IMR-90 (cell line): ENCODE results near the gene CLMP. TPM values are rescaled to one million over a fixed set of nuclear protein-coding genes. Genes with fewer than 3 reads are reported as not detected.

Source experiments
- ATAC-seq: fragments of 200-7000 bp; cut with Tn5 transposase; 2 replicates; pipeline ENCODE4 v1.9.1; 2020; ENCODE audit warnings: low read depth, mild to moderate bottlenecking, moderate library complexity
- BruUV-seq: library from RNA; stranded (reverse); fragments of 400-500 nt; replicated peaks from 2 replicates; lab custom pipeline; 2021; lab: Mats Ljungman, UMichigan
- CTCF ChIA-PET: fragments of 300-600 bp; formaldehyde crosslinking; extraction: SDS; loops from one replicate; lab custom pipeline; 2021; ENCODE audit warnings: antibody characterized with exemption; lab: Yijun Ruan, JAX
- POLR2A ChIA-PET: fragments of 300-600 bp; sonication (Branson Sonifier 250); formaldehyde crosslinking; loops from one replicate; lab custom pipeline; 2022; ENCODE audit warnings: antibody characterized with exemption; ENCODE audit not compliant: unreplicated experiment; lab: Charles Lee
- DNase-seq: peaks from one replicate; pipeline ENCODE4 v3.0.0; 2013
- H2AFZ ChIP-seq: replicated peaks from 2 replicates; pipeline ENCODE3; 2013; ENCODE audit warnings: low read length, mild to moderate bottlenecking; ENCODE audit not compliant: poor library complexity
- H2AK5ac ChIP-seq: 2 replicates; pipeline ENCODE4 v1.6.1; 2013; ENCODE audit warnings: low read depth, low read length, inconsistent platforms
- H2AK9ac ChIP-seq: replicated peaks from 2 replicates; pipeline ENCODE3; 2013; ENCODE audit warnings: mild to moderate bottlenecking, low read depth, low read length, moderate library complexity; ENCODE audit not compliant: poor library complexity
- H2BK120ac ChIP-seq: 2 replicates; pipeline ENCODE4 v1.6.1; 2013; ENCODE audit warnings: low read depth, low read length, inconsistent platforms
- H2BK15ac ChIP-seq: 3 replicates; pipeline ENCODE4 v1.6.1; 2013; ENCODE audit warnings: low read depth, low read length, inconsistent platforms
- H2BK20ac ChIP-seq: 2 replicates; pipeline ENCODE4 v1.6.1; 2013; ENCODE audit warnings: low read depth, mild to moderate bottlenecking, inconsistent platforms, low read length, moderate library complexity
- H2BK5ac ChIP-seq: 2 replicates; pipeline ENCODE4 v1.6.1; 2013; ENCODE audit warnings: mild to moderate bottlenecking, low read depth, low read length, inconsistent platforms; ENCODE audit not compliant: poor library complexity, severe bottlenecking
- H3K14ac ChIP-seq: replicated peaks from 2 replicates; pipeline ENCODE4 v1.6.1; 2013; ENCODE audit warnings: low read depth, low read length, inconsistent platforms
- H3K18ac ChIP-seq: 2 replicates; pipeline ENCODE4 v1.6.1; 2013; ENCODE audit warnings: low read depth, low read length, control low read depth
- H3K23ac ChIP-seq: 2 replicates; pipeline ENCODE4 v1.6.1; 2013; ENCODE audit warnings: low read depth, low read length, inconsistent platforms
- H3K27ac ChIP-seq: 2 replicates; pipeline ENCODE4 v1.5.1; 2013; ENCODE audit warnings: mild to moderate bottlenecking, control low read depth, low read length; ENCODE audit not compliant: insufficient read depth
- H3K27me3 ChIP-seq: 2 replicates; pipeline ENCODE4 v1.6.1; 2013; ENCODE audit warnings: low read length; ENCODE audit not compliant: control insufficient read depth, insufficient read depth
- H3K36me3 ChIP-seq: 2 replicates; pipeline ENCODE4 v1.6.1; 2013; ENCODE audit warnings: low read length, mixed read lengths; ENCODE audit not compliant: control insufficient read depth, insufficient read depth
- H3K4ac ChIP-seq: 2 replicates; pipeline ENCODE4 v1.6.1; 2013; ENCODE audit warnings: low read depth, low read length, inconsistent platforms
- H3K4me1 ChIP-seq: 2 replicates; pipeline ENCODE4 v1.6.1; 2013; ENCODE audit warnings: low read length, mixed read lengths; ENCODE audit not compliant: control insufficient read depth, insufficient read depth
- H3K4me2 ChIP-seq: 2 replicates; pipeline ENCODE4 v1.6.1; 2013; ENCODE audit warnings: low read depth, mild to moderate bottlenecking, control low read depth, low read length, moderate library complexity
- H3K4me3 ChIP-seq: 2 replicates; pipeline ENCODE4 v1.5.1; 2013; ENCODE audit warnings: low read depth, mild to moderate bottlenecking, control low read depth, low read length, moderate library complexity; ENCODE audit not compliant: insufficient read depth
- H3K56ac ChIP-seq: 2 replicates; pipeline ENCODE4 v1.6.1; 2013; ENCODE audit warnings: low read length, inconsistent platforms; ENCODE audit not compliant: insufficient read depth; ENCODE audit errors: extremely low read depth
- H3K79me1 ChIP-seq, 2 experiments: 2 replicates each; pipeline ENCODE4 v1.6.1; 2013; ENCODE audit warnings: low read length in 2 of 2, inconsistent platforms in 1 of 2, low read depth in 1 of 2
- H3K9ac ChIP-seq: 2 replicates; pipeline ENCODE4 v1.6.1; 2013; ENCODE audit warnings: low read depth, low read length, control low read depth
- H3K9me1 ChIP-seq: 2 replicates; pipeline ENCODE4 v1.6.1; 2013; ENCODE audit warnings: low read length, inconsistent platforms; ENCODE audit not compliant: insufficient read depth
- H3K9me3 ChIP-seq: 2 replicates; pipeline ENCODE4 v1.6.1; 2013; ENCODE audit warnings: low read length; ENCODE audit not compliant: control insufficient read depth, insufficient read depth
- H4K20me1 ChIP-seq: 2 replicates; pipeline ENCODE4 v1.6.1; 2013; ENCODE audit warnings: low read length, inconsistent platforms; ENCODE audit not compliant: insufficient read depth
- H4K5ac ChIP-seq: 2 replicates; pipeline ENCODE4 v1.6.1; 2013; ENCODE audit warnings: mild to moderate bottlenecking, low read depth, low read length, control low read depth
- H4K8ac ChIP-seq, 2 experiments: 2 replicates each; pipeline ENCODE4 v1.6.1; 2013; ENCODE audit warnings: low read depth in 2 of 2, low read length in 2 of 2, control low read depth in 1 of 2, inconsistent platforms in 1 of 2
- H4K91ac ChIP-seq: 2 replicates; pipeline ENCODE4 v1.6.1; 2013; ENCODE audit warnings: low read depth, low read length, inconsistent platforms; ENCODE audit not compliant: insufficient read depth
- BHLHE40 ChIP-seq: fragments of 150-350 bp; IDR thresholded peaks from 2 replicates; pipeline ENCODE4 v1.6.1; 2016; ENCODE audit warnings: mild to moderate bottlenecking, low read depth, low read length
- CEBPB ChIP-seq: IDR thresholded peaks from 2 replicates; pipeline ENCODE4 v1.6.1; 2012; ENCODE audit warnings: low read depth, low read length, improper control_type of control experiment
- CHD1 ChIP-seq: IDR thresholded peaks from 2 replicates; pipeline ENCODE4 v1.6.1; 2012; ENCODE audit warnings: low read depth, low read length, improper control_type of control experiment
- CTCF ChIP-seq: conservative IDR thresholded peaks from 2 replicates; pipeline ENCODE4 v1.5.1; 2012; ENCODE audit warnings: mild to moderate bottlenecking, low read depth, low read length, improper control_type of control experiment
- ELK1 ChIP-seq: fragments of 150-350 bp; IDR thresholded peaks from 2 replicates; pipeline ENCODE4 v1.6.1; 2016; ENCODE audit warnings: low read depth, mild to moderate bottlenecking, low read length, moderate library complexity, borderline replicate concordance
- FOS ChIP-seq: fragments of 150-350 bp; IDR thresholded peaks from 2 replicates; pipeline ENCODE4 v1.6.1; 2016; ENCODE audit warnings: low read depth, low read length
- MAFK ChIP-seq: IDR thresholded peaks from 2 replicates; pipeline ENCODE4 v1.6.1; 2012; ENCODE audit warnings: low read depth, low read length, improper control_type of control experiment
- MXI1 ChIP-seq: IDR thresholded peaks from 2 replicates; pipeline ENCODE4 v1.6.1; 2012; ENCODE audit warnings: low read depth, mild to moderate bottlenecking, low read length, moderate library complexity, borderline replicate concordance
- NFE2L2 ChIP-seq: fragments of 150-350 bp; IDR thresholded peaks from 2 replicates; pipeline ENCODE4 v1.6.1; 2016; ENCODE audit warnings: low read depth, mild to moderate bottlenecking, low read length
- POLR2A ChIP-seq: IDR thresholded peaks from 2 replicates; pipeline ENCODE4 v1.6.1; 2012; ENCODE audit warnings: mild to moderate bottlenecking, low read depth, low read length
- RAD21 ChIP-seq: IDR thresholded peaks from 2 replicates; pipeline ENCODE4 v1.6.1; 2012; ENCODE audit warnings: low read length, improper control_type of control experiment
- RCOR1 ChIP-seq: IDR thresholded peaks from 2 replicates; pipeline ENCODE4 v1.6.1; 2012; ENCODE audit warnings: mild to moderate bottlenecking, low read length, improper control_type of control experiment; ENCODE audit not compliant: insufficient replicate concordance
- RFX5 ChIP-seq: IDR thresholded peaks from 2 replicates; pipeline ENCODE4 v1.8.0; 2012; ENCODE audit warnings: low read depth, mild to moderate bottlenecking, low read length, moderate library complexity
- SMC3 ChIP-seq: fragments of 150-350 bp; IDR thresholded peaks from 2 replicates; pipeline ENCODE4 v1.6.1; 2016; ENCODE audit warnings: low read depth, mild to moderate bottlenecking, antibody characterized with exemption, low read length, moderate library complexity
- USF2 ChIP-seq: fragments of 150-350 bp; IDR thresholded peaks from 2 replicates; pipeline ENCODE4 v1.6.1; 2017; ENCODE audit warnings: mild to moderate bottlenecking, antibody characterized with exemption, low read length, low read depth
- WGBS, 2 experiments: methylation state at CpG; one replicate each; pipeline versions ENCODE4 v1.1.5 to v1.1.7; 2013; ENCODE audit warnings: missing lambda C conversion rate in 2 of 2; ENCODE audit not compliant: insufficient read length in 1 of 2; ENCODE audit errors: extremely low coverage in 2 of 2; 5-methylcytosine and 5-hydroxymethylcytosine counted together
- dilution Hi-C: fragments of 300-500 bp; cut with HindIII; formaldehyde crosslinking; loops from one replicate; pipeline ENCODE4 v1.14.3; 2018; ENCODE audit warnings: low sequenced_read_pairs; ENCODE audit not compliant: unreplicated experiment
- in situ Hi-C: fragments of 300-500 bp; cut with MboI; formaldehyde crosslinking; loops from 3 replicates; pipeline ENCODE4 v1.14.3; 2019; ENCODE audit warnings: low sequenced_read_pairs, inconsistent platforms, mixed read lengths
- intact Hi-C: fragments of 100-400 bp; cut with micrococcal nuclease; formaldehyde crosslinking; loops from 2 replicates; pipeline ENCODE4 v1.10.0; 2022
- polyA plus RNA-seq, 3 experiments: library from polyadenylated mRNA; depleted of rRNA; stranded (reverse); fragments of >200 nt; gene quantifications; 2 replicates each; pipeline ENCODE4 v1.2.3, GENCODE V29; 2012; ENCODE audit warnings: low replicate concordance in 1 of 3
- total RNA-seq: library from RNA; depleted of rRNA; stranded (reverse); fragments of >200 nt; gene quantifications from 2 replicates; pipeline ENCODE4 v1.2.3, GENCODE V29; 2012

Gene CLMP
- total and polyA plus RNA-seq, 2 of the 4 experiments (the other 2 are of a cell fraction) = 54.7 to 95.7 TPM

- H3K4me2 ChIP-seq = peak overlapping the region; percentile 61; the same call in 1 of the 2 replicates
- intact Hi-C loops = loop anchor here (2.0 kb wide), 1 partner anchor 34 kb away; no protein-coding TSS in a partner anchor
- TF ChIP-seq MXI1 (no peak), RAD21 (no peak), SMC3 (no peak), FOS (0 out of 2 replicates have a peak, but pooled peaks have one; percentile 1), USF2 (no peak), CEBPB (peak; percentile 86), BHLHE40 (0 out of 2 replicates have a peak, but pooled peaks have one; percentile 30), ELK1 (no peak), NFE2L2 (no peak), CTCF (no peak), RFX5 (no peak), RCOR1 (peak; percentile 31), CHD1 (no peak), POLR2A (no peak), MAFK (no peak)
Observed at GRCh38 chr11:123231256-123231655, 36.2 kb upstream of the CLMP start.

More at GRCh38 chr11:123231256-123231655, 36.2 kb upstream of the CLMP start:
- dilution Hi-C loops (no loop called here), in situ Hi-C loops (no loop called here)
- no peaks in the 10 kb centered on the region for H3K36me3 ChIP-seq
- H4K20me1 ChIP-seq = no peaks in the 10 kb centered on the region
- no TSS peak for BruUV-seq
- H3K79me1 ChIP-seq = no peaks in the 10 kb centered on the region
- peak overlapping the region; percentile 57; the same call in 1 of the 2 replicates for H3K23ac ChIP-seq
- H2BK20ac ChIP-seq = peak overlapping the region; percentile 91
- peak overlapping the region; percentile 84 for H3K27ac ChIP-seq
- H3K9me1 ChIP-seq = peaks cover 12% of the 10 kb centered on the region; the same call in 1 of the 2 replicates
- DNase-seq = peak; percentile 86
- ATAC-seq = peak; percentile 86
- H2AFZ ChIP-seq = peak overlapping the region; percentile 58
- peaks cover 29% of the 10 kb centered on the region for H3K4me1 ChIP-seq
- no peak overlapping the region for H3K4me3 ChIP-seq
- no peaks in the 10 kb centered on the region for H3K27me3 ChIP-seq
- H3K4ac ChIP-seq = peak overlapping the region; percentile 88
- H3K9ac ChIP-seq = peak overlapping the region; percentile 14; the same call in 1 of the 2 replicates
- no peak overlapping the region for H2AK9ac ChIP-seq
- peak overlapping the region; percentile 30 to 70; a peak in 3 of 4 replicates for H4K8ac ChIP-seq
- H4K91ac ChIP-seq = peak overlapping the region; percentile 75
- WGBS, 2 experiments = 25% methylated on average over 2 of the region's 6 CpGs; no CpG with 5 or more reads in 1 of the 2 experiments
- H3K9me3 ChIP-seq = no peaks in the 10 kb centered on the region
- H2BK120ac ChIP-seq = peak overlapping the region; percentile 93
- H2BK5ac ChIP-seq = peak overlapping the region; percentile 93
- peak overlapping the region; percentile 52; the same call in 1 of the 2 replicates for H2AK5ac ChIP-seq
- CTCF ChIA-PET = interaction anchor here (0.6 to 1.7 kb wide), 5 partner anchors 12 to 127 kb away, joined by 3 to 8 read pairs (median 6); no protein-coding TSS in a partner anchor
- H3K14ac ChIP-seq = peak overlapping the region; percentile 61; the same call in 1 of the 2 replicates
- H2BK15ac ChIP-seq = peak overlapping the region; percentile 62; the same call in 2 of the 3 replicates
- peak overlapping the region; percentile 78 for H3K18ac ChIP-seq
- POLR2A ChIA-PET = interaction anchor here (0.6 kb wide), 1 partner anchor 112 kb away, joined by 3 read pairs; no protein-coding TSS in a partner anchor
- peak overlapping the region; percentile 40 for H3K56ac ChIP-seq
- H4K5ac ChIP-seq = peak overlapping the region; percentile 58
